ENCODE data around the gene KCNN4. TPM values are rescaled to one million over a fixed set of nuclear protein-coding genes. Genes with fewer than 3 reads are reported as not detected.
"Not testable (repeated sequence)": the region's sequence is repeated elsewhere in the genome, so short reads cannot be mapped to it uniquely, and the experiment has no call there.

KCNN4 gene
- total RNA-seq, 4 donors from 2014 or later: 26.5 to 72.2 (median 37.4) TPM; not detected in 1

DNA sequence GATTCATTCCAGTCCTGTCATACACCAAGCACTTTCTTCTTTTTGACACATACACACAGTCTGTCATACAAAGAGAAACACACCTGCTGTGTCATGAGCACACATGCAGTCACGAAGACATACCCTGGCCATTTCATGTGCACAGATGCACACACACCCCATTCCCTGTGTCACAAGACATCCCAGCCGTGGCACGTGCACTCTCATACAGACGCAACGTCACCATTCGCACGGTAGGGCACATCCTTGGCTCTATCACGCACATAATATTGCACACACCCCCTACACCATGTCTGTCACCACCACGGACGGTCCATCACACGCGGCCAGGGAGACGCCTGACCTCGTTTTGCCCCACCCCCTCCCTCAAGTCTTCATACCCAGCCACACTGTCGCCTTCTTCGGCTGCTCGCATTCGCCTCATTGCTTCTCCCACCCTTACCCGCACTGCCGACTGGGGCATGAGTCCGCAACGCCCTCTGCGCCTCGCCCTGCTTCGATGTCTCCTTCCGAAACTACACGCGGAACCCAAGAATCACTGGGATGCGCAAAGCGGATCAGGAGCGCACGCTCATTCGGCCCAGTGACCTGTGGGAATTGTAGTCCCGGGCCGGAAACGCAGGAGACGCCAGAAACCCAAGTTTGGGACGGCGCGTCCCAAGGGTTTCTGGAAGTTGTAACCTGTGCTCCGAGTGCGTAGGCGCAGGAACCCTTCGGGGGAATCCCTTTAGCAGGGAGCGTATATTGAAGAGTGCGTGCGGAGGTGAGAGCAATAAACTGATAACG lies 39.5 kb upstream of the KCNN4 start:
- TF ChIP-seq, protein P1, sequence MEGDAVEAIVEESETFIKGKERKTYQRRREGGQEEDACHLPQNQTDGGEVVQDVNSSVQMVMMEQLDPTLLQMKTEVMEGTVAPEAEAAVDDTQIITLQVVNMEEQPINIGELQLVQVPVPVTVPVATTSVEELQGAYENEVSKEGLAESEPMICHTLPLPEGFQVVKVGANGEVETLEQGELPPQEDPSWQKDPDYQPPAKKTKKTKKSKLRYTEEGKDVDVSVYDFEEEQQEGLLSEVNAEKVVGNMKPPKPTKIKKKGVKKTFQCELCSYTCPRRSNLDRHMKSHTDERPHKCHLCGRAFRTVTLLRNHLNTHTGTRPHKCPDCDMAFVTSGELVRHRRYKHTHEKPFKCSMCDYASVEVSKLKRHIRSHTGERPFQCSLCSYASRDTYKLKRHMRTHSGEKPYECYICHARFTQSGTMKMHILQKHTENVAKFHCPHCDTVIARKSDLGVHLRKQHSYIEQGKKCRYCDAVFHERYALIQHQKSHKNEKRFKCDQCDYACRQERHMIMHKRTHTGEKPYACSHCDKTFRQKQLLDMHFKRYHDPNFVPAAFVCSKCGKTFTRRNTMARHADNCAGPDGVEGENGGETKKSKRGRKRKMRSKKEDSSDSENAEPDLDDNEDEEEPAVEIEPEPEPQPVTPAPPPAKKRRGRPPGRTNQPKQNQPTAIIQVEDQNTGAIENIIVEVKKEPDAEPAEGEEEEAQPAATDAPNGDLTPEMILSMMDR (IDR thresholded peaks at IDR 0.05): no peak
- no peak for TF ChIP-seq EP300 (IDR thresholded peaks at IDR 0.05; ENCODE audit: low read depth)
- no peak for TF ChIP-seq POLR2AphosphoS5 (IDR thresholded peaks at IDR 0.05)
- no peak for TF ChIP-seq POLR2A (IDR thresholded peaks at IDR 0.05)
- WGBS, 2 donors (ENCODE audit: low coverage in 1 of 2): 22 to 45% methylated on average over 13 to 48 of the region's 48 CpGs
- Histone ChIP-seq H3K36me3 (no peaks in the 10 kb centered on the region), H3K27me3 (peaks cover 41% of the 10 kb centered on the region), H3K4me3 (peak overlapping the region; percentile 0 to 49 (median 22)), H3K9me3 (no peaks in the 10 kb centered on the region), H3K4me1 (peaks cover 0 to 9% (median 0%) of the 10 kb centered on the region in 4 donors), H3K27ac (no peak overlapping the region)
- DNase-seq: no peak
- intact Hi-C loops (cut with DNase I; ENCODE audit: low total_unique reads) (no loop called here), in situ Hi-C loops (cut with MboI; ENCODE audit: low pct_ligation_motif_present in 1 of 4, low pct_unique_long_range_greater_than_20kb in 1 of 4, low sequenced_read_pairs in 3 of 4) (loop anchor here in 1 of 4 donors (25.0 kb wide), 1 partner anchor 383 kb away; no protein-coding TSS in a partner anchor)

DNA sequence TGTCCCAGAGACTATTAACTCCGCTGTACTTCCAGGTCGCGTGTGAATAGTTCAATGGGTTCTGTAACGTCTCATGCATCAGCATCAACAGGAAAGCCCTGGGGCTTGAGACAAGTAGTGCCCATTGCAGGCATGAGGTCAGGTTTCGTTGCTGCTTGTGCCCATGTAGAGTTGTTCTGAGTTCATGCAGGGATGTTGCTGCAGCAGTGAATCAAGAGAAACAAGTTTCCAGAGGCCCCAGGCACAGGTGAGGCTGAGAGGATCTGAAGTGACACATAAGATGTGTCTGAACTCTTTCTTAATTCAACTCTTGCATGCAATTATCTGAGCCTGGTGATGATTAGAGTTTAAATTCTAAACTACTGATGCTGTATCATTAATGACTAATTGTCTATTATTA lies 37.7 kb upstream of the KCNN4 start:
- intact Hi-C loops (cut with DNase I; ENCODE audit: low total_unique reads) (no loop called here), in situ Hi-C loops (cut with MboI; ENCODE audit: low pct_ligation_motif_present in 1 of 4, low pct_unique_long_range_greater_than_20kb in 1 of 4, low sequenced_read_pairs in 3 of 4) (loop anchor here in 1 of 4 donors (25.0 kb wide), 1 partner anchor 381 kb away; no protein-coding TSS in a partner anchor)
- H3K27ac ChIP-seq: no peak overlapping the region
- WGBS, 2 donors (ENCODE audit: low coverage in 1 of 2): 74 to 81% methylated on average over 5 of the region's 5 CpGs
- no peak for TF ChIP-seq EP300 (IDR thresholded peaks at IDR 0.05; ENCODE audit: low read depth)
- TF ChIP-seq, protein P1 (IDR thresholded peaks at IDR 0.05): no peak
- H3K9me3 ChIP-seq: no peaks in the 10 kb centered on the region
- peaks cover 0 to 9% (median 0%) of the 10 kb centered on the region in 4 donors for H3K4me1 ChIP-seq
- H3K4me3 ChIP-seq: no peak overlapping the region
- no peaks in the 10 kb centered on the region for H3K36me3 ChIP-seq
- no peak for DNase-seq
- peaks cover 29% of the 10 kb centered on the region for H3K27me3 ChIP-seq

DNA sequence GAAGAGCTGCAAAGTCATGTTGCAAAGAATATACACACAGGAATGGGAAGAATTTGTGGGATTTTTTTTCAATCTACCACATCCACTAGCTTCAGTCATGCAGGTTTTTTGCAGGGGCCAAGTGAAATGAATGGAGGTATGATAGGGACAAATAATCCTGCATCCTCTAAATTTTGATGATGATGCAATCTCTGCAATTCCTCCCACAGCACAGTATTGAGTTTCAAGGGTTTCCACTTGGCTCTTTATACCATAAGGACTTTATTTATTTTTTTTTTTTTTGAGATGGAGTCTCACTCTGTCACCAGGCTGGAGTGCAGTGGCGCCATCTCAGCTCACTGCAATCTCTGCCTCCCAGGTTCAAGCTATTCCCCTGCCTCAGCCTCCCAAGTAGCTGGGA lies 36.7 kb upstream of the KCNN4 start:
- H3K4me1 ChIP-seq; H3K36me3 ChIP-seq; intact Hi-C loops (cut with DNase I; ENCODE audit: low total_unique reads); H3K9me3 ChIP-seq; H3K27ac ChIP-seq; DNase-seq; H3K4me3 ChIP-seq: not testable (repeated sequence)
- in situ Hi-C loops (cut with MboI; ENCODE audit: low pct_ligation_motif_present in 1 of 4, low pct_unique_long_range_greater_than_20kb in 1 of 4, low sequenced_read_pairs in 3 of 4): loop anchor here in 1 of 4 donors (25.0 kb wide), 1 partner anchor 380 kb away; no protein-coding TSS in a partner anchor
- peaks cover 29% of the 10 kb centered on the region for H3K27me3 ChIP-seq
- 83 to 85% methylated on average over 1 of the region's 1 CpG for WGBS, 2 donors (ENCODE audit: low coverage in 1 of 2)

DNA sequence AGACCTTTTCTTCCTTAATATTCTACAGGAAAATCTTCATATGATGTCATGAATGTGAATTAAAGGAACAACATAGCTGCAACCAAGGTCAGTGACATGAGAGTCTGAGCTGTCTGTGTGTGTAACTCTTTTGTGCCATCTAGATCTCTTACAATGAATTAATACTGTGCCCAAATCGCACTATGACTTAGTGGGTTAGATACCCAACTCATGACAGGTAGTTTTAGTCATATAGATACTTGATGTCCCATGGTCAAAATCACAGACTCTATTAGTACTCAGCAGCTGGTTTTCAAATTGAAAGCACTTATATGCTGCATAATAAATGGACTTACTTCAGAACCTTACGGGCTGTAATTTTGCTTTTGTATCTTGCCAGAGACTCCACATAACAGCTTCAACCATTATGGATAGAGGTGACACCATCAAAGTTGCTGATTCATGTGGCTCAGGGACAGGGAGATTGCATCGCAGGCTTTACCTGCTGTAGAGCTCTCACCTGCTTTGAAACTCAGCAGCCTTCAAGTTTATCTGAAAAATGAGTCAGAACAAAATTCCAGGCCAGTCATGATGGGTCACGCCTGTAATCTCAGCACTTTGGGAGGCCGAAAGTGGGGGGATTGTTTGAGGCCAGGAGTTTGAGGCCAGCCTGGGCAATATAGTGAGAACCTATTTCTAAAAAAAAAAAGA lies 34.0 kb upstream of the KCNN4 start:
- no peak overlapping the region for H3K4me3 ChIP-seq
- no peak for DNase-seq
- no peaks in the 10 kb centered on the region for H3K36me3 ChIP-seq
- in situ Hi-C loops (cut with MboI; ENCODE audit: low pct_ligation_motif_present in 1 of 4, low pct_unique_long_range_greater_than_20kb in 1 of 4, low sequenced_read_pairs in 3 of 4): loop anchor here in 1 of 4 donors (25.0 kb wide), 1 partner anchor 378 kb away; no protein-coding TSS in a partner anchor
- H3K27me3 ChIP-seq: peaks cover 5% of the 10 kb centered on the region
- H3K9me3 ChIP-seq: no peaks in the 10 kb centered on the region
- intact Hi-C loops (cut with DNase I; ENCODE audit: low total_unique reads): no loop called here
- H3K4me1 ChIP-seq: no peaks in the 10 kb centered on the region
- H3K27ac ChIP-seq: no peak overlapping the region
- 75 to 80% methylated on average over 2 to 5 of the region's 5 CpGs for WGBS, 2 donors (ENCODE audit: low coverage in 1 of 2)
- TF ChIP-seq POLR2AphosphoS5 (IDR thresholded peaks at IDR 0.05) (no peak), POLR2A (IDR thresholded peaks at IDR 0.05) (no peak), EP300 (IDR thresholded peaks at IDR 0.05; ENCODE audit: low read depth) (no peak)
- TF ChIP-seq, protein P1 (IDR thresholded peaks at IDR 0.05): no peak

All from transverse colon (tissue), 4 donors.